Tibial nerve (tissue), 4 donors: ENCODE data around the gene QPRT.

Experiments
- EP300 ChIP-seq, 2 donors: sonication (generic); formaldehyde crosslinking; IDR thresholded peaks; one replicate each; pipeline ENCODE4 v1.6.1; 2017; ENCODE audit warnings: antibody characterized with exemption in 2 of 2, mild to moderate bottlenecking in 1 of 2
- POLR2A ChIP-seq, 2 donors: fragments of 450-650 bp; IDR thresholded peaks; one replicate each; pipeline ENCODE4 v1.6.1; 2017; ENCODE audit warnings: antibody characterized with exemption in 2 of 2, mild to moderate bottlenecking in 2 of 2, moderate library complexity in 2 of 2
- TF ChIP-seq, protein P1 (sequence below), 5 experiments: fragments of 200-600 bp in 3 of 5; fragments of 450-650 bp in 2 of 5; sonication (generic) in 3 of 5; IDR thresholded peaks; one replicate each; pipeline ENCODE4 v1.5.1; 2016 to 2019; ENCODE audit warnings: antibody characterized with exemption in 5 of 5, mild to moderate bottlenecking in 3 of 5, moderate library complexity in 2 of 5

DNA sequence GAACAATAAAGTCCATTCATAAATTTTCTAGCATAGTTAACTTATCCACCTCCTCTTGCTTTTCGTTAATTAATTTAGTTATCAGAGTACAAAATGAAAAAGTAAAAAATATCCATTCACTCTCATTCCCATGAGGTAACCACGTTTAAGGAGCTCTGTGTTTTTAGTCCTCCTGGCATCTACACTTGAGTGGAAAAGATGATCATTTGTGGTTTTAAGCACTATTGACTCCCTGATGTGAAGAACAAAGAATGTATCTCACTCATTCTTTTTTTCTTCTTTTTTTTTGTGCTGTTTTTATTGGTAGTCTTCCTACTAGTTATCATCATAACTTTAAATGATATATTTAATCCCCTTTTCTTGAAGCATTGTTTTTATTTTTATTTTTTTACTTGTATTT is 26.1 kb downstream of the QPRT start:
- TF ChIP-seq, protein P1, sequence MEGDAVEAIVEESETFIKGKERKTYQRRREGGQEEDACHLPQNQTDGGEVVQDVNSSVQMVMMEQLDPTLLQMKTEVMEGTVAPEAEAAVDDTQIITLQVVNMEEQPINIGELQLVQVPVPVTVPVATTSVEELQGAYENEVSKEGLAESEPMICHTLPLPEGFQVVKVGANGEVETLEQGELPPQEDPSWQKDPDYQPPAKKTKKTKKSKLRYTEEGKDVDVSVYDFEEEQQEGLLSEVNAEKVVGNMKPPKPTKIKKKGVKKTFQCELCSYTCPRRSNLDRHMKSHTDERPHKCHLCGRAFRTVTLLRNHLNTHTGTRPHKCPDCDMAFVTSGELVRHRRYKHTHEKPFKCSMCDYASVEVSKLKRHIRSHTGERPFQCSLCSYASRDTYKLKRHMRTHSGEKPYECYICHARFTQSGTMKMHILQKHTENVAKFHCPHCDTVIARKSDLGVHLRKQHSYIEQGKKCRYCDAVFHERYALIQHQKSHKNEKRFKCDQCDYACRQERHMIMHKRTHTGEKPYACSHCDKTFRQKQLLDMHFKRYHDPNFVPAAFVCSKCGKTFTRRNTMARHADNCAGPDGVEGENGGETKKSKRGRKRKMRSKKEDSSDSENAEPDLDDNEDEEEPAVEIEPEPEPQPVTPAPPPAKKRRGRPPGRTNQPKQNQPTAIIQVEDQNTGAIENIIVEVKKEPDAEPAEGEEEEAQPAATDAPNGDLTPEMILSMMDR (IDR thresholded peaks at IDR 0.05): no peak
- TF ChIP-seq POLR2A (IDR thresholded peaks at IDR 0.05) (no peak), EP300 (IDR thresholded peaks at IDR 0.05) (no peak)
